Stomach (tissue), 9 donors: ENCODE data around the gene GPI. TPM values are rescaled to one million over a fixed set of nuclear protein-coding genes. Genes with fewer than 3 reads are reported as not detected.
A peak's percentile ranks its signal among the peaks of the same experiment; 100 is the strongest.

Experiments used
- DNase-seq, 2 donors: peaks; one replicate each; pipeline versions ENCODE4 v3.0.0 to v3.0.0-alpha.2; 2013 to 2019
- H3K27ac ChIP-seq, 5 donors: fragments of 200-600 bp in 4 of 5; sonication (generic) in 4 of 5; one replicate each; pipeline ENCODE4 v1.5.1; 2013 to 2019; ENCODE audit warnings: mild to moderate bottlenecking in 1 of 5, moderate library complexity in 1 of 5
- H3K27me3 ChIP-seq, 3 donors: fragments of 200-600 bp; sonication (generic); one replicate each; pipeline ENCODE4 v1.5.1; 2017 to 2019; ENCODE audit warnings: mixed run types in 1 of 3
- H3K36me3 ChIP-seq, 4 donors: fragments of 200-600 bp; sonication (generic); 1 replicate in 3 of 4; 2 replicates in 1 of 4; pipeline ENCODE4 v1.5.1; 2016 to 2019
- H3K4me1 ChIP-seq, 4 donors: fragments of 200-600 bp; sonication (generic); one replicate each; pipeline ENCODE4 v1.5.1; 2016 to 2019
- H3K4me3 ChIP-seq, 4 donors: fragments of 200-600 bp; sonication (generic) in 3 of 4; one replicate each; pipeline ENCODE4 v1.5.1; 2016 to 2019; ENCODE audit warnings: mild to moderate bottlenecking in 1 of 4
- H3K9me3 ChIP-seq, 4 donors: fragments of 200-600 bp; sonication (generic); one replicate each; pipeline ENCODE4 v1.5.1; 2016 to 2019
- CTCF ChIP-seq, 7 experiments: fragments of 450-650 bp in 4 of 7; fragments of 200-600 bp in 3 of 7; sonication (generic) in 3 of 7; IDR thresholded peaks; one replicate each; pipeline ENCODE4 v1.5.1; 2016 to 2019; ENCODE audit warnings: antibody characterized with exemption in 7 of 7, control low read depth in 2 of 7, mild to moderate bottlenecking in 1 of 7
- EP300 ChIP-seq: sonication (generic); formaldehyde crosslinking; IDR thresholded peaks from one replicate; pipeline ENCODE4 v1.6.1; 2017; ENCODE audit warnings: antibody characterized with exemption
- POLR2A ChIP-seq, 4 donors: fragments of 450-650 bp; IDR thresholded peaks; one replicate each; pipeline ENCODE4 v1.6.1; 2016; ENCODE audit warnings: antibody characterized with exemption in 4 of 4, control low read depth in 2 of 4, mild to moderate bottlenecking in 1 of 4, moderate library complexity in 1 of 4
- POLR2AphosphoS5 ChIP-seq, 3 donors: sonication (generic); formaldehyde crosslinking; IDR thresholded peaks; one replicate each; pipeline ENCODE4 v1.6.1; 2016; ENCODE audit warnings: antibody characterized with exemption in 3 of 3
- WGBS, 5 donors: extraction: QIAGEN DNeasy Blood & Tissue Kit in 3 of 5; methylation state at CpG; one replicate each; pipeline versions ENCODE4 v1.1.5 to v1.1.7; 2013 to 2018; 5-methylcytosine and 5-hydroxymethylcytosine counted together
- intact Hi-C: fragments of 100-400 bp; cut with DNase I; formaldehyde crosslinking; loops from one replicate; pipeline ENCODE4 v1.15.1; 2023; ENCODE audit warnings: low total_unique reads
- polyA plus RNA-seq, 3 donors: library from polyadenylated mRNA; stranded (reverse); fragments of 200-250 nt; gene quantifications; one replicate each; pipeline ENCODE4 v1.2.3, GENCODE V29; 2013
- total RNA-seq, 5 donors: library from RNA; depleted of rRNA; stranded (reverse); fragments of >200 nt; gene quantifications; one replicate each; pipeline versions ENCODE4 v1.1.0 to v1.2.3, GENCODE V29; 2014 to 2016
- donor health status: healthy with polysubstance abuse.
- donor health status: Bipolar disorder and iron deficiency.
- donor health status: healthy.

GPI gene
- total and polyA plus RNA-seq, 8 donors, result 66.1 to 306 (median 98.3) TPM

GRCh38 chr19:34332027-34332760, 32.8 kb upstream of the GPI start:
- Histone ChIP-seq H3K4me3 (no peak overlapping the region), H3K27me3 (no peaks in the 10 kb centered on the region), H3K9me3 (no peaks in the 10 kb centered on the region), H3K36me3 (peaks cover 31 to 88% (median 82%) of the 10 kb centered on the region in 4 donors), H3K27ac (peak overlapping the region in 1 of 5 donors; percentile 5), H3K4me1 (no peaks in the 10 kb centered on the region)
- peak in 1 of 3 donors; percentile 4 for TF ChIP-seq POLR2AphosphoS5 (IDR thresholded peaks at IDR 0.05)
- no peak for TF ChIP-seq POLR2A (IDR thresholded peaks at IDR 0.05)
- 79 to 94% (median 87%) methylated on average over 5 of the region's 5 CpGs for WGBS, 5 donors
- intact Hi-C loops, result no loop called here
- DNase-seq, result peak in 1 of 2 donors; percentile 41

GRCh38 chr19:34335914-34336313, 29.1 kb upstream of the GPI start:
- peaks cover 26 to 88% (median 79%) of the 10 kb centered on the region in 4 donors for H3K36me3 ChIP-seq
- no peak overlapping the region for H3K4me3 ChIP-seq
- no peak for DNase-seq
- no peak for TF ChIP-seq EP300
- no peak for TF ChIP-seq POLR2A (IDR thresholded peaks at IDR 0.05)
- TF ChIP-seq POLR2AphosphoS5 (IDR thresholded peaks at IDR 0.05), result no peak
- no peak for TF ChIP-seq CTCF (IDR thresholded peaks at IDR 0.05)
- 93 to 99% (median 96%) methylated on average over 3 of the region's 3 CpGs for WGBS, 5 donors
- no peak overlapping the region for H3K27ac ChIP-seq
- H3K4me1 ChIP-seq, result no peaks in the 10 kb centered on the region
- H3K9me3 ChIP-seq, result no peaks in the 10 kb centered on the region
- intact Hi-C loops, result no loop called here
- no peaks in the 10 kb centered on the region for H3K27me3 ChIP-seq

- Histone ChIP-seq H3K4me1 (no peaks in the 10 kb centered on the region), H3K9me3 (no peaks in the 10 kb centered on the region), H3K27me3 (no peaks in the 10 kb centered on the region), H3K36me3 (peaks cover 31 to 88% (median 79%) of the 10 kb centered on the region in 4 donors), H3K4me3 (no peak overlapping the region), H3K27ac (peak overlapping the region in 1 of 5 donors; percentile 36)
- DNase-seq, result peak in 1 of 2 donors; percentile 68
- peak in 5 of 7 experiments; percentile 40 to 56 (median 51) for TF ChIP-seq CTCF (IDR thresholded peaks at IDR 0.05)
- no peak for TF ChIP-seq POLR2A (IDR thresholded peaks at IDR 0.05)
- intact Hi-C loops, result no loop called here
- 0 to 6% (median 0%) methylated on average over 1 of the region's 1 CpG for WGBS, 5 donors
These were observed 28.2 kb upstream of the GPI start for GRCh38 chr19:34336781-34337271.

GRCh38 chr19:34337739-34338138, 27.3 kb upstream of the GPI start:
- H3K9me3 ChIP-seq, result no peaks in the 10 kb centered on the region
- H3K4me1 ChIP-seq, result no peaks in the 10 kb centered on the region
- peak in 1 of 2 donors; percentile 25 for DNase-seq
- no peak overlapping the region for H3K4me3 ChIP-seq
- intact Hi-C loops, result no loop called here
- H3K27ac ChIP-seq, result no peak overlapping the region
- H3K27me3 ChIP-seq, result no peaks in the 10 kb centered on the region
- 50 to 83% (median 59%) methylated on average over 2 of the region's 2 CpGs for WGBS, 5 donors
- H3K36me3 ChIP-seq, result peaks cover 35 to 88% (median 83%) of the 10 kb centered on the region in 4 donors
- TF ChIP-seq POLR2AphosphoS5 (IDR thresholded peaks at IDR 0.05) (no peak), EP300 (no peak), CTCF (IDR thresholded peaks at IDR 0.05) (no peak), POLR2A (IDR thresholded peaks at IDR 0.05) (no peak)
